Head of caudate nucleus (tissue), 42 donors: Measurements from ENCODE around the gene CDH16.
A peak's percentile ranks its signal among the peaks of the same experiment; 100 is the strongest.
"Not testable (repeated sequence)": the region's sequence is repeated elsewhere in the genome, so short reads cannot be mapped to it uniquely, and the experiment has no call there.

Experiments
- DNase-seq, 42 donors: peaks; one replicate each; pipeline versions ENCODE4 v3.0.0 to v3.0.0-alpha.2; 2020 to 2021; ENCODE audit warnings: mixed read lengths in 7 of 42
- intact Hi-C: fragments of 100-400 bp; cut with DNase I; formaldehyde crosslinking; loops from one replicate; pipeline ENCODE4 v1.15.0; 2022

Gene CDH16

DNA sequence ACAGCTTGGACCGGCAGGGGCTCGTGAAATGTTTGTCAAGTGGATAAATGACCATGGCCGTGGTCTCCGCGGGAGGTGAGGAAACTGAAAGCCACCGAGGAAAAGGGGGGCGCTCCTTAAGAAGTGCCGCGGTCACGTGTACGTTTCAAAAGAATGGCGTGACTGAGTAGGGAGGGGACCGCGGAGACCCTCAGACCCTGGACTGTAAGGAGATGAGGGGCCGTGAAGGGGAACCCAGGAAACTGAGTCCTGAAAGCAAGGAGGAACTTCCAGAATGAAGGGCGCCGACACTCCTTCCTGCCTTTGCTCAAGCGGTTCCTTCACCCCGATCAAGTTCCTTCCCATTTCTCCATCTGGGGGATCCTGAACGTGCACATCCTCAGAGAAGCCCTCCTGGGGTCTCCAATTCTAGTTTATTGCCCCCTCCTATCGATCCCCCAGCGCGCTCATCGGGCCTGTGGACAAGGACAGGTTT is 16.2 kb upstream of the CDH16 start:
- intact Hi-C loops = not testable (repeated sequence)

DNA sequence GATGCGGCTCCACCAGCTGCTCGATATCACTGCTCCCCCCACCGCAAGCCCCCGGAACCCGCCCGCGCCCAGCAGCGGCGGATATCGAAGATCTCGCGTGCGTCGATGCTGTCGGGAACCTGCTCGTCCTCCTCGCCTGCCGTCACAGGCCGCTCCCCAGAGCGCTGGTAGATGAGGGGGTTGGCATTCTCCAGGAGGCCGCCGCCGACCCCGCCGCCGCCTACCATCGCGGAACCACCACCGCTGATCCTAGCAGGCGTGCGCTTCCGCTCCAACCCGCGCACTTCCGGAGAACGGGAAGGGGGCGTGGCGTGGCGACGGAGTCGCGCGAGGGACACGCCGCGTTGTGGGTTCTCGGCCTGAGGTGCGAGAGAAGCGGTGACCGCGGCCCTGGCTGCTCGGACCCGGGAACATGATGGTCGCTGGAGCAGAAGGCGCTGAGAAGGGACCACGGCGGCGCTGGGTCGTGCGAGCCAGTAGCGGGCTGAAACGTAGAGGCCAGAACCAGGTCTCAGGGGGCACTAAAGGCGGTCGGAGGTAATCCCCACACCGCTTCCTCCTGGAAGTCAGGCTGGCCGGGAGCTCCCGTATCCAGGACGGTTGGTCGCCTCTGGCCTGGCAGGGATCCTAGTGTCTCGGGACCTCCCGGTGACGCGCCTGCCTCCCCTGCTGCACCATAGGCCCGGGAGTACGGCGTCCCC is 15.6 kb upstream of the CDH16 start, which contains the start of gene CIAO2B:
Gene CIAO2B, minus strand, starts transcription at position 265 of the 701 bp plus-strand sequence. Its CDS starts 38 bp downstream, at position 227.
- intact Hi-C loops = no loop called here
- DNase-seq = peak; percentile 65 to 94 (median 88)

More for the DNA sequence above, 16.2 kb upstream of the CDH16 start:
- peak in 5 of 42 donors; percentile 13 to 50 (median 29) for DNase-seq

DNA sequence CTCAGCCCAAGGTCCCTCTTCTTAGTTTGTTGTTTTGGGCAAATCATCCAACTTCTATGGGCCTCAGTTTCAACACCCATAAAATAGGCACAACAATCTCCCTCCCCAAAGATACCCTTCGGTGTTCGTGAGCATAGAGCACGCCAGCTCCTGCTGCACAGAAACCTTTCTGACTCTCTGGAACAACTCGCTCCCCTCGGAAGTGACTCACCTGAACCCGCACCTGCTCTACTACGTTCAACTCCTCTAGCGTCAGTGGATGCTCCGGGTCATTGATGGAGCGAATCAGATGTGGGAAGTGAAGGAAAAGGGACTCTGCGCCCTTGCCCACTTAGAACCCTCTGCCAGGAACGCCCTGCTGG is 15.1 kb upstream of the CDH16 start:
- peak in 28 of 42 donors; percentile 21 to 76 (median 52) for DNase-seq
- intact Hi-C loops = no loop called here

DNA sequence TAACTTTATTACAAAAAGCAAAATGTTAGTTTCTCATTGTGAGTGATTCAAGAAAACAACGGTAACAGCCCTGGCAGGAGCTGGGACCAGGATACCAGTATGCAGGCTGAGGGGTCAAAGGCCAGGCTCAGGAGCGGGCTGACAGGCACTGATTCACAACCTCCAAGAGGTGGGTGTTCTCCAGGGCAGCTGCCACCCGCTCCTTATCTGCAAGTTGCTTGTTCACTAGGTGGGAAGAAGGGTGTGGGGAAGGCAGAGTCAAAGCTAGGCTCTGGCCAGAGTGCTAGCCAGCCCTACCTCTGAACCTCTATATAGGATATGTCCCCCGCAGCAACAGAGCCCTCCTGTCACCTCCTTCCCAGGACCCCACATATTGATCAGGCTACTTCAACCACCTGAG is 13.4 kb upstream of the CDH16 start:
- intact Hi-C loops = no loop called here
- no peak for DNase-seq

DNA sequence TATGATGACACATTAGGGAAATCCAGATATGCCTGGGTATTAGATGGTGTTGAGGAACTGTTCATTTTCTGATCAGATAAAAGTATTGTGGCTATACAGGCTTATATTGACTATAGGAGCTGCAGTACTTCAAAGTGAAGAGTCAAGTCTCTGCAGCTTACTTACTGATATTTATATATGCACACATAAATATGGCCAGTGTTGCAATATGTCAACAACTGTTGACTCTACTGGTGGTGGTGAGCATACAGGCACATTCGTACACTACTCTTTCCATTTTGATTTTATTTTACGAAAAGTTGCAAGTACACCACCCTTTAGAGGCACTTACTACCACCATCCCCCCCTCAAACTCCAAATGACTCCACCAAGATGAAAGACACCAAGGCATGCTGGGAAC is 13.0 kb upstream of the CDH16 start:
- intact Hi-C loops = no loop called here
- no peak for DNase-seq

DNA sequence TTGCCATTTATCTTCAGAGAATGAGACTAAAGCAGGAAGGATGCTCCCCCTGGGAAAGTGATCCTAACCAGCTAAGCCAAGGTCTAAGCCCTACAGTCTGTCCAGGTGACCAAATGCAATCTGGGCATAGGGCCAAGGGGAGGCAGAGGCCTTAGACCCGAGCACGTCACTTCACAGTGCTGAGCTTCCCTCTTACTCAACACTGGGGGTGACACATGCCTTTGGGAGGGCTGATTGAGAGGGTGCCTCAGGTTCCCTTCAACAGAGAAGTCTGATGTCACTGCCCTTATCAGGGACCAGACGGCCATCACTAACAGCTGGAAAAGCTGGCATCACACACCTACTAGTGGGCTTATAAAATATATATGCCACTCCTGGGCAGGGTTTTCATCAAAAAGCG is 11.5 kb upstream of the CDH16 start:
- intact Hi-C loops = no loop called here
- no peak for DNase-seq

DNA sequence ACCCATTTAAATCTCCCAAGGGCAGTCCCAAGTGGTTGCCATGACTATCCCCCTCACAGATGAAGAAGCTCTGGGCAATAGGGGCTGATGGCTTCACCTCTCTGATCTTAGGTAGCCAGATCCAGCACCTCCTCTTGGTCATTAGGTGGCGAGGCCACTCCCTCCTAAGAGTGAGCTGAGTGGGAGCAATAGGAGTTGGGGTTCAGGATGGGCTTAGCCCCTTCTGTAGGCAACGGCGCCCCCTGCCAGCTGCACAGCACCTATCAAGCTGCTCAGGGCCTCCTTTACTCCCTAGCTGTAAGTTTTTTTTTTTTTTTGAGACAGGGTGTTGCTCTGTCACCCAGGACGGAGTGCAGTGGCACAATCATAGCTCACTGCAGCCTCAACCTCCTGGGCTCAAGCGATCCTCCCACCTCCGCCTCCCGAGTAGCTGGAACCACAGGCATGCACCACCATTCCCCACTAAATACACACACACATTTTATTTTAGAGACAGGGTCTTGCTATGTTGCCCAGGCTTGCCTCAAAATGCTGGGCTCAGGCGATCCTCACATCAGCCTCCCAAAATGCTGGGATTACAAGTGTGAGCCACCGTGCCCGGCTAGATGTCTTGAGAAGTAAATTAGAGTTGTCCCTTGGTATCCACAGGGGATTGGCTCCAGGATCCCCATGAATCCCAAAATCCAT is 10.2 kb upstream of the CDH16 start:
- intact Hi-C loops = no loop called here
- DNase-seq = peak in 10 of 42 donors; percentile 17 to 48 (median 32)

DNA sequence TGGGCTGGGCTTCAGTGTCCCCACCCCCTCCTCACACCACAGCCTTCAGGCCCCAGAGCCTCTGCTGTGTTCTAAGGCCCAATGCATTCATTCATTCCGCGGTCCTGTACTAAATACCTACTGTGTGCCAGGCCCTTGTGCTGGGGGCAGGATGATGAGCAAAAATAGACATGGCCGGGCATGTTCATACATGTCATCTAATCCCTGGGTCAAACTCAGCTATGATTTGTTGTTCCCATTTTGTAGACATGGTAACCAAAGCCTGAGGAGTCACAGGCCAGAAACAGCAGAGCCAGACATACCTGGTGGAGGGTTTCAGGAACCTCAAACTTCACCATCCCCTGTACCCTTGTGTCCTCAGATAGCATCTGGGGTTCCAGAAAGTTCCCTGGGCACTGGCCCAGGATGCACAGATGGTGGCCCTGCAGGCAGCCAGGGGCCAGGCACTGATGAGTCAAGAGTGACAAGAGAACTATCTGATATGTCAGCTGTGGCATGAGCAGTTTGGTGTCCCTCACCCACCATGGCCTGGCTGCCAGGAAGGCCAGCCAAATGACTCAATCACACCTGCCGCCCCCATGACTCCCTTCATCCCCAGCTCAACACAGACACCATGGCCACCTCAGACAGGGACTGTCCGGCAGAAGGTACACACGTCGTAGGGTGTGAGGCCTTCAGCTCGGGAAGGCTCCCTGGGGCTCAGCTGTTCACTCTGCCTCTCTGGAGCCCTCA is 9.4 kb upstream of the CDH16 start:
- no peak for DNase-seq
- intact Hi-C loops = no loop called here

DNA sequence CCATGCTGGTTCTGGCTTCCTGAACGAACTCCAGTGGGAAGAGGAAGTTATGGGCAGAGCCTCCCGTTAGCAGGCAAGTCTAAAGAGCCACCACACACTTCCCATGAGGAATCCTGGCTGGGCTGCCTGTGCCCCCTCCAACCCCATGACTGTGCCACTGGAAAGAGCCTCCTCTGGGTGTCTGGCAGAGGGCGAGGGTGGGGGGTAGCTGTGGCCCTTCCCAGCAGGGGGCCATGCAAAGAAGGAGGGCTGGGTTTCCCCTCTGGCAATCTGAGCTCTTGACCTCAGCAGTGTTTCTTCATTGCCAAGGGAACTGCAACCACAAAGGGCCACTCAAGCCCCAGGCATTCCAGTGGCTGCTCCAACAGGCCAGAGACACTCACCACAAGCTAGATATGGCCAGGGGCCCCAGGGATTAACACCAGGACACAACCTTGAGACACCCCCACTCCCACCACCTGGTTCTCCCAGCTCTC is 8.3 kb upstream of the CDH16 start:
- intact Hi-C loops = no loop called here
- DNase-seq = no peak

DNA sequence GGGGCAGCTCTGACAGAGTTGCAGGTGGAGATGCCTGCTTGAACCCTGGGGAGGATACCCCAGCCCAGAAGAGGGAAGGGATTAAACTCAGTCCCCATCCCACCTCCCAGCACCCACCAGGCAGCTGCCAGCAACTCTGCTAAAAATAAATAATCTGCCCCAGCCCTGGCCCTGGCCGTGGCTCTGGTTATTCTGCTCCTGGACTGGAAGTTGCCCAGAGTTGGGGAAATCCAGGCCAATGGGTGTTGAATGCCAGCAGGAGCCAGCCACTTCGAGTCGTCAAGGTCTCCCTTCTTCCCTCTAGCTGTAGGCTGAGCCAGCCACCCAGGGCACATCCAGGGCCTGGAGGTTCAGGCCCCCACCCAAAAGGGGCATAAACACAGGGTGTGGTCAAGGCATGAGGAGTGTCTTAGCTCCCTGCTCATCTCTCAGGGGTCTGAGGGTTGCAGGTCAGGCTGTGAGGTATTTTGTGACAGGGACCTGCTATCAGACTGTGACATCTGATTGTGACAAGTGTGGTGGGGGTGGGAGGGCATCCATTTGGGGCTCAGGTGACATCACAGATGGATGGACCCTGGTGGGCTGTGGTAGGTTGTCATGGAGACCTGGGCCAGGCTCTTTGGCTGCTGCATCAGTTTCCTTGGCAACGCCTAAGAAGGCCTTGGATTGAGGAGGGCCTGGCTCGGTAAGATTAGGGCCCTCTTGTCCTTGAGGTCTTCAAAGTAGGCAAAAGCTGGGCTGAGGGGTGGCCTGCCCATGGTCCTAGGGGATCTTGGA is 7.7 kb upstream of the CDH16 start:
- peak in 22 of 42 donors; percentile 6 to 68 (median 43) for DNase-seq
- intact Hi-C loops = no loop called here

DNA sequence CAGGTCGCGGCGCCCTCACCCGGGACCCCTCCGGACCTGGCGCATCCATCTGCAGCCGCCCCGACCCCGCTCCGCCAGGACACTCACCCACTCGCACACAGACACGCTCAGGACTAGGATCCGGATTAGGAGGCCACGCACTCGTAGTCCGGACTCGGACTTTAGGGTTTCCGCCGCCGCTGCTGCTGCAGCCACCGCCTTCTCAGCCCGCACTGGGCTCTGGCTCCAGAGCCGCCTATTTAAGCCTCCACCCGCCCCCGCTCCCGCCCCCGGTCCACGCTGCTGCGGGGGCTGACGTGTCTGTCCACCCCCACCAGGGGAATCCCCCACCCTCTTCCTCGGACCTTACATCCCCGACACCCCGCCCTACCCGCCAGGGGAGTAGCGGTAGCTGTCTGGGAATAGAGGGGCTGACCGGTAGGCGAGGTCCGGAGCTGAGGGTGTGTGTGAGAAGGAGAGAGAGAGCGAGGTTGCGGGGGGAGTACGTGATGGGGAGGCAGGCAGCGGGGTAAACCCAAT is 6.7 kb upstream of the CDH16 start, which contains the start of gene RRAD:
Gene RRAD, minus strand, starts transcription at position 214 of the 519 bp plus-strand sequence. CDS start 356 bp downstream, outside the sequence.
- no peak for DNase-seq
- intact Hi-C loops = no loop called here

DNA sequence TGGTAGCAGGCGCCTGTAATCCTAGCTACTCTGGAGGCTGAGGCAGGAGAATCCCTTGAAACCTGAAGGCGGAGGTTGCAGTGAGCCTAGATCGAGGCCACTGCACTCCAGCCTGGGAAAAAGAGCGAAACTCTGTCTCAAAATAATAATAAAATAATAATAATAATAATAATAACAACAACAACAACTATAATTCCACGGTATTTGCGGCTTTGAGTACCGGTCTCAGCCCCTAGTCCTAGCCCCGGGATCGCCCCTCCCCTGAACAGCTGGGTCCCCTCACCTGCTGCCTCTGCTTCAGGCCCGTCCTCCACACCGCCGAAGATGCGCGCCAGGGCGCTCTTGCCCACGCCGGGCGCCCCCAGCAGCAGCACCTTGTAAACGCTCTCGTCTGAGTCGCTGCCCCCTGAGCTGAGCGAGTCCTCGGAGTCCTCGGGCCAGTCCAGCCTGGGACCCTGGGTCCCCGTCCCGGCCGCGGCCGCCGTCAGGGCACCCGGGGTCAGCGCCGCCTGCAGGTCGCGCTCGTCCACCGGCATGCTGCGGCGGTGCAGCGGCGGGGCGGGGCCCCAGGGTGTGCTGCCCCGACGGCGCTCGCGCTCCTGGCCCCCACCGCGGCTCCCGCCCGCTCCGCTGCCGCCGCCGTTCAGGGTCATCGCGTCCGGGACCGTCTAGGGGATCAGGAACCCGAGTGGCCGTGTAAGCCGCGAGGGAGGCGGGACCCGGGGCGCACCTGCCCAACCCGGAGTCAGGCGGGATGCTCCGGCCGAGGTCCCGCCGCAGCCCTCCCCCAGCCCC is 6.0 kb upstream of the CDH16 start:
- peak in 1 of 42 donors; percentile 34 for DNase-seq
- intact Hi-C loops = no loop called here

DNA sequence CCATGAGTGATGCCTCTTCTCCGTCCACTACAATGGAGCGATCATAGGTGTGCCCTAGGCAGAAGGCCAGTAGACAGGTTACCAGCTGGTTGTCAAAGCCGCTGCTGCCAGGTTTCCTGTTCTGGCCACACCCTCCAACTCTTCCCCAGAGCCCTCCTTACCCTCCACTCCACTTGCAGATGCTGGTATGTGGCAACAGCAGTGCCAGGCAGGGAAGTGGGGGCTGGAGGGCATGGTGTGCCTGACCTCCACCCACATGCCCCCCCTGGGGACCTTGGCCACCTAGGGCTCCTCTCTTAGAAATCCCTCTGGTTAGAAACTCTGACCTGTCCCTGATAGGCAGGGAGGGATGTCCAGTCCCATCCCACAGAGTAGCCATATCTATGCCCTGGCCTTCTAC is 5.2 kb upstream of the CDH16 start:
- intact Hi-C loops = no loop called here
- DNase-seq = no peak

DNA sequence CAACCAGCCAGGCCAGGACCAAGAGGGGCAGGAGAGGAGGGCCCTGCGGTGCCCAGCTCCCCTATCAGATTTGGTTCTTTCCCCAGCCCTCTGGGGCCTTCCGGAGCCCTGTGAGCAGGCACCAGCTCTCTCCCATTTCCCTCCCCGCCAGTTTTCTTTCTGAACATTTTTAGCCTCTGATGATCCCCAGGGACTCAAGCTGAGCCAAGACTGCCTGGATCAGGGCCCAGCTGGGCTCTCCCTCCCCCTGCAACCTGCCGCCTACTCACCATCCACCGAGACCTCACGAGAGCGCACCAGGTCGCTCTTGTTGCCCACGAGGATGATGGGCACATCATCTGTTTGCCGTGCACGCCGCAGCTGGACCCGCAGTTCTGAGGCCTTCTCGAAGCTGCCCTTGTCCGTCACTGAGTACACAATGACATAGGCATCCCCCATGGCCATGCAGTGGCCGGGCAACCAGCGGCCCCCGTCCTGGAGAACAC is 4.6 kb upstream of the CDH16 start:
- DNase-seq = peak in 3 of 42 donors; percentile 20 to 49 (median 36)
- intact Hi-C loops = no loop called here

DNA sequence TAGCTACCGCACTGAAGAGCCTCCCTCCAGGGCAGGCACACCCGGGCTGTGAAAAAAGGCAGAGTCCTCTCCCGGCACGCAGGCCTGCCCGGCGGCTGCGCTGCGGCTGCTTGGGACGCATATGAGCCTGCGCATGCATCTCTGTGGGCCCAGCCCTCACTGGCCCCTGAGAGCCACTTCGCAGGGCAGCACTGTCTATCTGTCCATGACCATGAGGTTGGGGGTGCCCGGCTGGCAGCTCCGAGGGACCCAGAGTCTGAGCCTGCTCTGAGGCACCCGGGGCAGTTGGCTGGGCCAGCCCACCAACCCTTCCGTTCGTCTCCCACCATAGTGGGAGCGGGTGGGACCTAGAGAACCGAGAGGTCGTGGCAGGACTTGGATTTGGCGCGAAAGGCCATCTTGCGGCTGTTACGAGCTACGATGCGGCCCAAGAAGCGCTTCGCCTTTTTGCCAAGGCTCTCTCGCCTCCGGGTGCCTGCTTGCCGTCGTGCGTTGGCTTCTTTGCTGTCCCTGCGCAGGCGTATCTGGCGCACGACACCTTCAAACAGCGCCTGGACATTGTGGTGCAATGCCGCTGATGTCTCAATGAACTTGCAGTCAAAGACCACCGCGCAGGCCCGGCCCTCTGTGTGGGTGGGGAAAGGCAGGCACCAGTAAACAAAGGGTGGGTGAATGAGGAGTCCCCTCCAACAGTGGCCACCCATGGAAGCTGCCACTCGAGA is 3.2 kb upstream of the CDH16 start:
- intact Hi-C loops = no loop called here
- no peak for DNase-seq

DNA sequence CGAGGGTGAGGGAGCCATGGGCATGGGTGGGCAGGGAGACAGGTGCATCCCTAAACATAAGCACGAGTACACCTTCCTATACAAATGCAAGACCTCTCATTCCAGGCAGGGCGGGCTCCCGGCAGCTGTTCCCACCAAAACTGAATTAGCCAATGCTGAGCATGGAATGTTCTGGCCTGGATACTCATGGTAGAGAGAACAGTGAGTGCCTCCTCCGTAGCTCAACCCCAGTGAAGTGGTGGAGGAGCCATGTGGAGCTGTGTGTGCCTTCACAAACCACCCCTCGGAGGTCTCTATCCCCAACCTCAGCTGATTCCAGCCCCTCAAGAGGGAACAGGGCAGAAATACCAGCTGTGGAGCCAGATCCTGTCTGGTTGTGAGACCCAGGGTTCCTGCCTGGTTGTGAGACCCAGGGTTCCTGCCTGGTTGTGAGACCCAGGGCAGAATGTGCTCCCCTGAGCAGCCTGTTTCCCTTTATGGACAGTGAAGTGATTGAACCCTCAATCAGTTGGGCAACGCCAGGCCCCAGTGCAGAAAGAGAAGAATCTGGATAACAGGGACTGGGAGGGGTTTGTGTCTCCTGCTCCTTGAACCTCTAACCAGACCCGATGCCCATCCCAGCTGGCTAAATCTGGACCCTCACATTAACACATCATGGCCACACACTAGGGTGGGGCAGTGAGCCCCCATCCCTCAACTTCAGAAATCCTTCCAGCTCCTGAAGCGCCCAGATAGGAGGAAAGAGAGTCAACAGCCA is 2.4 kb upstream of the CDH16 start:
- intact Hi-C loops = no loop called here
- DNase-seq = no peak

DNA sequence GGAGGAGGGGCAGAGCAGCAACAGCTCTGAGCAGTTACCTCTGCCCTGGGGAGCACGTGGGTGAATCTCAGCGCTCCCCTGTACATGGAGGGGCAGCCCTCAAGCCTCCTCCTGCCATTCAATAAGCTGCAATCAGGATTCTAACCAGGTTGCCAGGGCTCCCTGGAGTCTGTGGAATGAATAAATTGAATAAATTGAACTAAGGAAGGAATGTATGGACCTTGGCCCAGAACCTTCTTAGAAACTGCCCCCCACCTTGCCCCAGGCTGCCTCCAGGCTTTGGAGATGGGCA is 1.6 kb upstream of the CDH16 start:
- no peak for DNase-seq
- intact Hi-C loops = no loop called here
